Thoracic aorta (tissue), 2 donors: ENCODE data around the gene PPP1R13B. TPM values are rescaled to one million over a fixed set of nuclear protein-coding genes. Genes with fewer than 3 reads are reported as not detected.

Experiments used
- ATAC-seq: fragments of 150-250 bp; one replicate; pipeline ENCODE4 v1.8.0; 2017; ENCODE audit warnings: low read depth; ENCODE audit not compliant: insufficient number of reproducible peaks, low FRiP score
- DNase-seq: peaks from one replicate; pipeline ENCODE4 v3.0.0-alpha.2; 2020; ENCODE audit warnings: low spot score
- H3K27ac ChIP-seq, 2 donors: fragments of 200-600 bp; sonication (generic); 1 replicate in 1 of 2; 2 replicates in 1 of 2; pipeline ENCODE4 v1.5.1; 2016; ENCODE audit warnings: mild to moderate bottlenecking in 2 of 2, moderate library complexity in 2 of 2
- H3K27me3 ChIP-seq: fragments of 200-600 bp; sonication (generic); replicated peaks from 2 replicates; pipeline ENCODE4 v1.6.0; 2016; ENCODE audit warnings: mild to moderate bottlenecking; ENCODE audit not compliant: insufficient read depth
- H3K36me3 ChIP-seq: fragments of 200-600 bp; sonication (generic); one replicate; pipeline ENCODE4 v1.5.1; 2016
- H3K4me1 ChIP-seq, 2 donors: fragments of 200-600 bp; sonication (generic); 1 replicate in 1 of 2; 2 replicates in 1 of 2; pipeline versions ENCODE4 v1.5.1 to v1.6.0; 2016; ENCODE audit warnings: low read depth in 2 of 2, mild to moderate bottlenecking in 1 of 2; ENCODE audit not compliant: control insufficient read depth in 1 of 2
- H3K4me3 ChIP-seq: fragments of 200-600 bp; sonication (generic); 2 replicates; pipeline ENCODE4 v1.5.1; 2016; ENCODE audit warnings: mild to moderate bottlenecking
- H3K9me3 ChIP-seq: fragments of 200-600 bp; sonication (generic); 2 replicates; pipeline ENCODE4 v1.5.1; 2016
- total RNA-seq, 2 donors: library from RNA; depleted of rRNA; stranded (reverse); fragments of >200 nt; gene quantifications; one replicate each; pipeline versions ENCODE4 v1.1.0 to v1.2.3, GENCODE V29; 2016
- TF ChIP-seq, protein P1 (sequence below): fragments of 200-600 bp; sonication (generic); IDR thresholded peaks from one replicate; pipeline ENCODE4 v1.5.1; 2019; ENCODE audit warnings: antibody characterized with exemption

Gene PPP1R13B
- total RNA-seq, 2 donors from 2014 or later, result 10.7 to 15.3 TPM

GRCh38 chr14:103710771-103711377, 136.5 kb downstream of the PPP1R13B start:
- H3K27ac ChIP-seq, result peak overlapping the region; percentile 82
- ATAC-seq (no peak), DNase-seq (no peak)
- H3K4me1 ChIP-seq, result peaks cover 20 to 65% of the 10 kb centered on the region in 2 donors
- no peaks in the 10 kb centered on the region for H3K27me3 ChIP-seq
- TF ChIP-seq, protein P1, sequence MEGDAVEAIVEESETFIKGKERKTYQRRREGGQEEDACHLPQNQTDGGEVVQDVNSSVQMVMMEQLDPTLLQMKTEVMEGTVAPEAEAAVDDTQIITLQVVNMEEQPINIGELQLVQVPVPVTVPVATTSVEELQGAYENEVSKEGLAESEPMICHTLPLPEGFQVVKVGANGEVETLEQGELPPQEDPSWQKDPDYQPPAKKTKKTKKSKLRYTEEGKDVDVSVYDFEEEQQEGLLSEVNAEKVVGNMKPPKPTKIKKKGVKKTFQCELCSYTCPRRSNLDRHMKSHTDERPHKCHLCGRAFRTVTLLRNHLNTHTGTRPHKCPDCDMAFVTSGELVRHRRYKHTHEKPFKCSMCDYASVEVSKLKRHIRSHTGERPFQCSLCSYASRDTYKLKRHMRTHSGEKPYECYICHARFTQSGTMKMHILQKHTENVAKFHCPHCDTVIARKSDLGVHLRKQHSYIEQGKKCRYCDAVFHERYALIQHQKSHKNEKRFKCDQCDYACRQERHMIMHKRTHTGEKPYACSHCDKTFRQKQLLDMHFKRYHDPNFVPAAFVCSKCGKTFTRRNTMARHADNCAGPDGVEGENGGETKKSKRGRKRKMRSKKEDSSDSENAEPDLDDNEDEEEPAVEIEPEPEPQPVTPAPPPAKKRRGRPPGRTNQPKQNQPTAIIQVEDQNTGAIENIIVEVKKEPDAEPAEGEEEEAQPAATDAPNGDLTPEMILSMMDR, result no peak
- H3K36me3 ChIP-seq, result peaks cover 8% of the 10 kb centered on the region
- no peak overlapping the region for H3K4me3 ChIP-seq
- no peaks in the 10 kb centered on the region for H3K9me3 ChIP-seq

DNA sequence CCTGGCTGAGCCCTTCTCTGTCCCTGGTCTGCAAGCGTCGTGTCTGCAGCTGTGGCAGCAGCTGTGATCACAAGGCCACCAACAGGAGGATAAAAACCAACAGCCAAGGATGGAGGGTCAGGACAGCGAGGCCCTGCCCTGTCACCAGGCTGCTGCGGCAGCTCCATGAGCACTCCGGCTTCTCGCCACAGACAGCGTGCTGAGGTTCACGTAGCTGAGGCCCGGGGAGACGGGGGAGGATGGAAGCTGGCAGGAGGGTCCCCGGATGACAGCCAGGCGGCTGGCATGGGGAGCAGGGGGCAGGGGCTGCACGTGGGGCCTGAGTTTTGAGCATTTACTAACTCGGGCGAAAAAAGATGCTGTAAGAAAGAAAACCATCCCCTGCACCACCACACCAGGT, 137.6 kb downstream of the PPP1R13B start:
- H3K4me1 ChIP-seq, result peaks cover 20 to 62% of the 10 kb centered on the region in 2 donors
- no peak for DNase-seq

GRCh38 chr14:103708750-103709187, 138.6 kb downstream of the PPP1R13B start:
- no peak for DNase-seq
- peaks cover 19% of the 10 kb centered on the region for H3K36me3 ChIP-seq
- peaks cover 18 to 52% of the 10 kb centered on the region in 2 donors for H3K4me1 ChIP-seq
- H3K4me3 ChIP-seq, result no peak overlapping the region
- no peaks in the 10 kb centered on the region for H3K9me3 ChIP-seq
- H3K27ac ChIP-seq, result peak overlapping the region; percentile 30 to 47
- H3K27me3 ChIP-seq, result no peaks in the 10 kb centered on the region
- ATAC-seq, result no peak
- TF ChIP-seq, protein P1, result no peak

More for the DNA sequence above, 137.6 kb downstream of the PPP1R13B start:
- H3K27me3 ChIP-seq, result no peaks in the 10 kb centered on the region
- H3K4me3 ChIP-seq, result no peak overlapping the region
- TF ChIP-seq, protein P1, result no peak
- peak overlapping the region in 1 of 2 donors; percentile 30 for H3K27ac ChIP-seq
- no peak for ATAC-seq
- peaks cover 13% of the 10 kb centered on the region for H3K36me3 ChIP-seq
- no peaks in the 10 kb centered on the region for H3K9me3 ChIP-seq

GRCh38 chr14:103707329-103708263, 139.8 kb downstream of the PPP1R13B start:
- TF ChIP-seq, protein P1, result no peak
- peak overlapping the region; percentile 17 to 47 for H3K27ac ChIP-seq
- no peak for DNase-seq
- no peaks in the 10 kb centered on the region for H3K27me3 ChIP-seq
- no peak overlapping the region for H3K4me3 ChIP-seq
- H3K4me1 ChIP-seq, result peaks cover 15 to 43% of the 10 kb centered on the region in 2 donors
- H3K9me3 ChIP-seq, result no peaks in the 10 kb centered on the region
- ATAC-seq, result no peak
- peaks cover 29% of the 10 kb centered on the region for H3K36me3 ChIP-seq
